Endothelial cell of umbilical vein (primary cell): ENCODE results near the gene SGSM1. TPM values are rescaled to one million over a fixed set of nuclear protein-coding genes. Genes with fewer than 3 reads are reported as not detected.

Experiments
- BruUV-seq: library from RNA; stranded (reverse); fragments of 400-500 nt; replicated peaks from 2 replicates; lab custom pipeline; 2021; lab: Mats Ljungman, UMichigan
- CTCF ChIA-PET: fragments of 300-600, 350-600 bp; sonication (Branson Sonifier 250); formaldehyde crosslinking; loops from one replicate; lab custom pipeline; 2021; ENCODE audit warnings: antibody characterized with exemption, inconsistent platforms; lab: Charles Lee
- POLR2A ChIA-PET: fragments of 300-600, 350-600 bp; sonication (Branson Sonifier 250); formaldehyde crosslinking; loops from one replicate; lab custom pipeline; 2021; ENCODE audit warnings: antibody characterized with exemption, inconsistent platforms; lab: Charles Lee
- DNase-seq: peaks from one replicate; pipeline ENCODE4 v3.0.0-alpha.2; 2011; ENCODE audit warnings: low read depth, low spot score
- FAIRE-seq: peaks from 2 replicates; lab custom pipeline; 2011; peaks lifted over from hg19 to GRCh38; lab: Jason Lieb, UNC
- H2AFZ ChIP-seq: 2 replicates; pipeline ENCODE4 v1.6.0; 2012; ENCODE audit warnings: low read depth, low read length, control low read depth, inconsistent platforms
- H3K27ac ChIP-seq: 2 replicates; pipeline ENCODE4 v1.5.1; 2011; ENCODE audit warnings: low read depth, mild to moderate bottlenecking, control low read depth, low read length, moderate library complexity; ENCODE audit not compliant: insufficient read depth
- H3K27me3 ChIP-seq, 2 experiments: 2 replicates each; pipeline versions ENCODE4 v1.6.0 to v1.6.1; 2011; ENCODE audit warnings: low read length in 2 of 2, mixed read lengths in 1 of 2; ENCODE audit not compliant: control insufficient read depth in 2 of 2, insufficient read depth in 2 of 2
- H3K36me3 ChIP-seq, 2 experiments: 2 replicates in 1 of 2; 3 replicates in 1 of 2; pipeline ENCODE4 v1.5.1; 2011; ENCODE audit warnings: low read length in 2 of 2, mild to moderate bottlenecking in 1 of 2, moderate library complexity in 1 of 2; ENCODE audit not compliant: control insufficient read depth in 2 of 2, insufficient read depth in 2 of 2; ENCODE audit errors: extremely low read depth in 1 of 2
- H3K4me1 ChIP-seq: 3 replicates; pipeline ENCODE4 v1.5.1; 2011; ENCODE audit warnings: mild to moderate bottlenecking, low read length; ENCODE audit not compliant: control insufficient read depth, insufficient read depth; ENCODE audit errors: extremely low read depth
- H3K4me2 ChIP-seq: 2 replicates; pipeline ENCODE4 v1.6.1; 2011; ENCODE audit warnings: low read length, control low read depth, mixed read lengths; ENCODE audit not compliant: insufficient read depth
- H3K4me3 ChIP-seq, 3 experiments: fragments of 200-600 bp in 1 of 3; sonication (generic), shearing (Covaris generic) in 1 of 3; replicated peaks in 1 of 3; 2 replicates each; pipeline ENCODE4 v1.5.1; 2011 to 2016; ENCODE audit warnings: control low read depth in 3 of 3, low read length in 3 of 3, mild to moderate bottlenecking in 2 of 3, inconsistent platforms in 1 of 3, low read depth in 1 of 3, moderate library complexity in 1 of 3; ENCODE audit not compliant: insufficient read depth in 1 of 3
- H3K79me2 ChIP-seq: 2 replicates; pipeline ENCODE4 v1.6.0; 2012; ENCODE audit warnings: low read length, inconsistent platforms; ENCODE audit not compliant: control insufficient read depth, insufficient read depth
- H3K9ac ChIP-seq: replicated peaks from 2 replicates; pipeline ENCODE3; 2011; ENCODE audit warnings: low read length, control low read depth; ENCODE audit not compliant: insufficient read depth; ENCODE audit errors: extremely low read depth
- H3K9me1 ChIP-seq: replicated peaks from 3 replicates; pipeline ENCODE4 v1.6.0; 2011; ENCODE audit warnings: mild to moderate bottlenecking, low read length; ENCODE audit not compliant: control insufficient read depth, insufficient read depth; ENCODE audit errors: extremely low read depth
- H3K9me3 ChIP-seq: replicated peaks from 2 replicates; pipeline ENCODE4 v1.5.1; 2012; ENCODE audit warnings: low read length, inconsistent platforms; ENCODE audit not compliant: control insufficient read depth, insufficient read depth
- H4K20me1 ChIP-seq: replicated peaks from 2 replicates; pipeline ENCODE3; 2011; ENCODE audit warnings: mild to moderate bottlenecking, low read length; ENCODE audit not compliant: control insufficient read depth, insufficient read depth; ENCODE audit errors: extremely low read depth
- CTCF ChIP-seq, 2 donors: IDR thresholded peaks; 1 replicate in 1 of 2; 2 replicates in 1 of 2; pipeline ENCODE4 v1.5.1; 2011; ENCODE audit warnings: low read length in 2 of 2, mild to moderate bottlenecking in 2 of 2, moderate library complexity in 2 of 2, control low read depth in 1 of 2, inconsistent platforms in 1 of 2, low read depth in 1 of 2; ENCODE audit not compliant: insufficient read depth in 1 of 2; ENCODE audit errors: extremely low read depth in 1 of 2
- EZH2 ChIP-seq: IDR thresholded peaks from 2 replicates; pipeline ENCODE4 v1.6.1; 2012; ENCODE audit warnings: borderline replicate concordance, low read depth, mild to moderate bottlenecking, moderate library complexity, low read length, inconsistent platforms; ENCODE audit not compliant: severe bottlenecking
- FOS ChIP-seq: IDR thresholded peaks from 2 replicates; pipeline ENCODE4 v1.6.1; 2011; ENCODE audit warnings: mild to moderate bottlenecking, low read length, moderate library complexity, borderline replicate concordance; ENCODE audit not compliant: insufficient read depth
- GATA2 ChIP-seq: IDR thresholded peaks from 2 replicates; pipeline ENCODE4 v1.7.0; 2011; ENCODE audit warnings: low read depth, mild to moderate bottlenecking, moderate library complexity, mixed read lengths, low read length; ENCODE audit not compliant: insufficient read length, insufficient read depth
- JUN ChIP-seq: IDR thresholded peaks from 2 replicates; pipeline ENCODE4 v1.6.1; 2011; ENCODE audit warnings: borderline replicate concordance, low read depth; ENCODE audit not compliant: insufficient read length, insufficient read depth
- MAX ChIP-seq: IDR thresholded peaks from 2 replicates; pipeline ENCODE4 v1.6.1; 2011; ENCODE audit not compliant: insufficient read depth, insufficient read length
- MYC ChIP-seq: IDR thresholded peaks from one replicate; pipeline ENCODE4 v1.6.1; 2011; ENCODE audit warnings: mild to moderate bottlenecking, low read depth, low read length
- POLR2A ChIP-seq: IDR thresholded peaks from 2 replicates; pipeline ENCODE4 v1.6.1; 2012; ENCODE audit warnings: low read depth, mild to moderate bottlenecking, control low read depth, low read length
- POLR2AphosphoS5 ChIP-seq: IDR thresholded peaks from 2 replicates; pipeline ENCODE4 v1.6.1; 2012; ENCODE audit warnings: low read depth, mild to moderate bottlenecking, control low read depth, low read length, moderate library complexity; ENCODE audit not compliant: insufficient read depth
- dilution Hi-C: fragments of 300-500 bp; cut with MboI; formaldehyde crosslinking; loops from one replicate; pipeline ENCODE4 v1.15.0; 2019; ENCODE audit warnings: low sequenced_read_pairs; ENCODE audit not compliant: extremely low pct_ligation_motif_present
- intact Hi-C: fragments of 100-400 bp; cut with micrococcal nuclease; formaldehyde crosslinking; loops from one replicate; pipeline ENCODE4 v1.10.0; 2022
- polyA plus RNA-seq, 4 experiments: library from polyadenylated mRNA; depleted of rRNA in 3 of 4; stranded (reverse) in 3 of 4; unstranded in 1 of 4; fragments of >200 nt; gene quantifications; 2 replicates each; pipeline versions ENCODE4 v1.2.1 to v1.2.3, GENCODE V29; 2011 to 2012; ENCODE audit warnings: missing spikeins in 1 of 4
- total RNA-seq: library from RNA; stranded (reverse); gene quantifications from 2 replicates; pipeline ENCODE4 v1.2.3, GENCODE V29; 2021

Gene SGSM1
- total and polyA plus RNA-seq, 2 donors (not counting 3 experiments of a cell fraction or from before 2014, with no cell fraction given) = 0.10 to 1.1 TPM

GRCh38 chr22:24789516-24789915 is 16.5 kb upstream of the SGSM1 start:
- Histone ChIP-seq H3K4me2 (no peak overlapping the region), H3K9me3 (no peaks in the 10 kb centered on the region), H3K4me3 (no peak overlapping the region), H3K79me2 (no peaks in the 10 kb centered on the region), H3K36me3 (no peaks in the 10 kb centered on the region), H2AFZ (no peak overlapping the region), H3K27ac (no peak overlapping the region), H4K20me1 (no peaks in the 10 kb centered on the region), H3K27me3 (peaks cover 0 to 1% of the 10 kb centered on the region in 2 experiments), H3K4me1 (no peaks in the 10 kb centered on the region), H3K9ac (no peak overlapping the region), H3K9me1 (no peaks in the 10 kb centered on the region)
- DNase-seq (no peak), FAIRE-seq (no peak)
- TF ChIP-seq POLR2AphosphoS5 (no peak), GATA2 (no peak), MYC (no peak), CTCF (IDR thresholded peaks at IDR 0.05; ENCODE audit: extremely low read depth in 1 of 2, insufficient read depth in 1 of 2, low read depth in 1 of 2, low read length in 2 of 2) (no peak), POLR2A (no peak), JUN (no peak), MAX (no peak), EZH2 (no peak), FOS (no peak)
- CTCF ChIA-PET = interaction anchor here (8.2 kb wide), 1 partner anchor 12 kb away, joined by 66 read pairs; no protein-coding TSS in a partner anchor
- no TSS peak for BruUV-seq
- dilution Hi-C loops (no loop called here), intact Hi-C loops (no loop called here)
- POLR2A ChIA-PET = no interaction called here
